ENCODE data around the gene DOCK9.

GRCh38 chr13:98751367-98751782 lies 226.5 kb downstream of the DOCK9 start:
- TF ChIP-seq CTCF (IDR thresholded peaks at IDR 0.05) (peak in 1 of 4 donors; percentile 13), POLR2A (IDR thresholded peaks at IDR 0.05) (peak; percentile 49)

Measured in right lobe of liver (tissue), 4 donors.